Astrocyte (in vitro differentiated cells and primary cell): Measurements from ENCODE around the gene OR5B12. TPM values are rescaled to one million over a fixed set of nuclear protein-coding genes. Genes with fewer than 3 reads are reported as not detected.

Experiments
- DNase-seq: peaks from one replicate; pipeline ENCODE4 v3.0.0-alpha.2; 2010; ENCODE audit warnings: low read depth
- FAIRE-seq: peaks from 2 replicates; lab custom pipeline; 2011; peaks lifted over from hg19 to GRCh38; lab: Jason Lieb, UNC
- H2AFZ ChIP-seq: 2 replicates; pipeline ENCODE4 v1.6.0; 2012; ENCODE audit warnings: low read depth, low read length, inconsistent platforms
- H3K27ac ChIP-seq: 2 replicates; pipeline ENCODE4 v1.5.1; 2011; ENCODE audit warnings: low read depth, low read length, inconsistent platforms
- H3K27me3 ChIP-seq: 2 replicates; pipeline ENCODE4 v1.6.0; 2011; ENCODE audit warnings: low read length, inconsistent platforms; ENCODE audit not compliant: insufficient read depth
- H3K36me3 ChIP-seq: 2 replicates; pipeline ENCODE4 v1.5.1; 2011; ENCODE audit warnings: low read length, inconsistent platforms; ENCODE audit not compliant: insufficient read depth
- H3K4me1 ChIP-seq: 2 replicates; pipeline ENCODE4 v1.5.1; 2011; ENCODE audit warnings: low read length, inconsistent platforms; ENCODE audit not compliant: insufficient read depth
- H3K4me2 ChIP-seq: 2 replicates; pipeline ENCODE4 v1.6.0; 2012; ENCODE audit warnings: low read length, inconsistent platforms
- H3K4me3 ChIP-seq: 2 replicates; pipeline ENCODE4 v1.5.1; 2011; ENCODE audit warnings: low read depth, mild to moderate bottlenecking, low read length, inconsistent platforms; ENCODE audit not compliant: insufficient read depth
- H3K79me2 ChIP-seq: 2 replicates; pipeline ENCODE4 v1.6.0; 2012; ENCODE audit warnings: mild to moderate bottlenecking, low read length, inconsistent platforms; ENCODE audit not compliant: insufficient read depth
- H3K9ac ChIP-seq: 2 replicates; pipeline ENCODE4 v1.6.0; 2012; ENCODE audit warnings: mild to moderate bottlenecking, low read length, inconsistent platforms
- H3K9me3 ChIP-seq: 2 replicates; pipeline ENCODE4 v1.5.1; 2012; ENCODE audit warnings: low read depth, mild to moderate bottlenecking, low read length, inconsistent platforms; ENCODE audit not compliant: insufficient read depth
- H4K20me1 ChIP-seq: 2 replicates; pipeline ENCODE4 v1.6.0; 2012; ENCODE audit warnings: low read length, inconsistent platforms; ENCODE audit not compliant: insufficient read depth
- H3K27ac Mint-ChIP-seq: one replicate; pipeline ENCODE4 v1.8.0; 2021; ENCODE audit warnings: mild to moderate bottlenecking, mixed read lengths; ENCODE audit not compliant: unreplicated experiment
- H3K27me3 Mint-ChIP-seq: one replicate; pipeline ENCODE4 v1.8.0; 2021; ENCODE audit warnings: low read depth, mixed read lengths; ENCODE audit not compliant: unreplicated experiment
- H3K36me3 Mint-ChIP-seq: one replicate; pipeline ENCODE4 v1.8.0; 2021; ENCODE audit warnings: low read depth, mixed read lengths; ENCODE audit not compliant: unreplicated experiment
- H3K4me1 Mint-ChIP-seq: one replicate; pipeline ENCODE4 v1.8.0; 2021; ENCODE audit warnings: low read depth, mixed read lengths; ENCODE audit not compliant: unreplicated experiment
- H3K4me3 Mint-ChIP-seq: one replicate; pipeline ENCODE4 v1.8.0; 2021; ENCODE audit warnings: mild to moderate bottlenecking, moderate library complexity, mixed read lengths; ENCODE audit not compliant: unreplicated experiment
- H3K9me3 Mint-ChIP-seq: one replicate; pipeline ENCODE4 v1.8.0; 2021; ENCODE audit warnings: mild to moderate bottlenecking, mixed read lengths; ENCODE audit not compliant: unreplicated experiment
- EZH2 ChIP-seq: IDR thresholded peaks from 2 replicates; pipeline ENCODE4 v1.6.1; 2012; ENCODE audit warnings: mild to moderate bottlenecking, low read length, inconsistent platforms; ENCODE audit not compliant: insufficient read depth
- total RNA-seq: library from RNA; stranded (reverse); gene quantifications from 2 replicates; pipeline ENCODE4 v1.2.1, GENCODE V29; 2021
- TF ChIP-seq, protein P1 (sequence below): IDR thresholded peaks from 2 replicates; pipeline ENCODE4 v1.5.1; 2011; ENCODE audit warnings: low read depth, mild to moderate bottlenecking, inconsistent platforms, low read length, moderate library complexity; ENCODE audit not compliant: insufficient read depth

The OR5B12 gene
- total RNA-seq, 1 donor from 2014 or later, result not detected

DNA sequence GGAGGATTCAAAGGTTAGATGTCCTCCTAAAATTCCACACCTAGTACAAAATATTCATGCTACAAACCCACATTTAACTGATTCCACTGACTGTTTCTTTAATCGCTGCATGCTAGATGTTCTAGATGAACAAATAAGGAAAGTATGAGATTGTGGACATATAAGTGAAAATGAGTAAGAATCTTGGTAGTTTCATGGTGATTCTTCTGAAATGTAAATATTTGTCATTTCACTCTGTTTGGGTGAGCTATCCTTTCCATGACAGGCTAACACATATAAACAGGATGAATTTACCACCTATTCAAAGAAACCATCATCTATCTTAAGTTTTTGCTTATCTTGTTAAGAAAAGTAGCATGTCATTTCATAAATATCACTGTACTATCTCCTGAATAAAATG is 50.2 kb downstream of the OR5B12 start:
- H3K36me3 ChIP-seq, result no peaks in the 10 kb centered on the region
- FAIRE-seq (no peak), DNase-seq (peak; percentile 12)
- Mint-ChIP-seq H3K4me1 (peaks cover 30% of the 10 kb centered on the region), H3K27me3 (no peaks in the 10 kb centered on the region), H3K4me3 (no peak overlapping the region), H3K9me3 (peaks cover 12% of the 10 kb centered on the region), H3K36me3 (no peaks in the 10 kb centered on the region), H3K27ac (no peak overlapping the region)
- no peaks in the 10 kb centered on the region for H3K79me2 ChIP-seq
- no peak overlapping the region for H2AFZ ChIP-seq
- H3K9me3 ChIP-seq, result peaks cover 4% of the 10 kb centered on the region
- no peak overlapping the region for H3K4me3 ChIP-seq
- no peak overlapping the region for H3K4me2 ChIP-seq
- H3K4me1 ChIP-seq, result peaks cover 10% of the 10 kb centered on the region
- H4K20me1 ChIP-seq, result no peaks in the 10 kb centered on the region
- no peak for TF ChIP-seq EZH2
- TF ChIP-seq, protein P1, sequence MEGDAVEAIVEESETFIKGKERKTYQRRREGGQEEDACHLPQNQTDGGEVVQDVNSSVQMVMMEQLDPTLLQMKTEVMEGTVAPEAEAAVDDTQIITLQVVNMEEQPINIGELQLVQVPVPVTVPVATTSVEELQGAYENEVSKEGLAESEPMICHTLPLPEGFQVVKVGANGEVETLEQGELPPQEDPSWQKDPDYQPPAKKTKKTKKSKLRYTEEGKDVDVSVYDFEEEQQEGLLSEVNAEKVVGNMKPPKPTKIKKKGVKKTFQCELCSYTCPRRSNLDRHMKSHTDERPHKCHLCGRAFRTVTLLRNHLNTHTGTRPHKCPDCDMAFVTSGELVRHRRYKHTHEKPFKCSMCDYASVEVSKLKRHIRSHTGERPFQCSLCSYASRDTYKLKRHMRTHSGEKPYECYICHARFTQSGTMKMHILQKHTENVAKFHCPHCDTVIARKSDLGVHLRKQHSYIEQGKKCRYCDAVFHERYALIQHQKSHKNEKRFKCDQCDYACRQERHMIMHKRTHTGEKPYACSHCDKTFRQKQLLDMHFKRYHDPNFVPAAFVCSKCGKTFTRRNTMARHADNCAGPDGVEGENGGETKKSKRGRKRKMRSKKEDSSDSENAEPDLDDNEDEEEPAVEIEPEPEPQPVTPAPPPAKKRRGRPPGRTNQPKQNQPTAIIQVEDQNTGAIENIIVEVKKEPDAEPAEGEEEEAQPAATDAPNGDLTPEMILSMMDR, result no peak
- no peak overlapping the region for H3K9ac ChIP-seq
- H3K27me3 ChIP-seq, result no peaks in the 10 kb centered on the region
- H3K27ac ChIP-seq, result no peak overlapping the region

DNA sequence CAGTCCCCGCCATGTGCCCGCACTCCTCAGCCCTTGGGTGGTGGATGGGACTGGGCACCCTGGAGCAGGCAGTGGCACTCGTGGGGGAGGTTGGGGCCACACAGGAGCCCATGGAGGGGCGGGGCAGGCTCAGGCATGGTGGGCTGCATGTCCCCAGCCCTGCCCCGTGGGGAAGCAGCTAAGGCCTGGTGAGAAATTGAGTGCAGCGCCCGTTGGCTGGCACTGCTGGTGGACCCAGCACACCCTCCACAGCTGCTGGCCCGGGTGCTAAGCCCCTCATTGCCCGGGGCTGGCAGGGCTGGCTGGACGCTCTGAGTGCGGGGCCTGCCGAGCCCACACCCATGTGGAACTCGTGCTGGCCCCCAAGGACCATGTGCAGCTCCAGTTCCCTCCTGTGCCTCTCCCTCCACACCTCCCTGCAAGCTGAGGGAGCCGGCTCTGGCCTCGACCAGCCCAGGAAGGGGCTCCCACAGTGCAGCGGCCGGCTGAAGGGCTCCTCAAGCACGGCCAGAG is 51.4 kb downstream of the OR5B12 start:
- no peaks in the 10 kb centered on the region for H3K36me3 Mint-ChIP-seq
- H3K4me2 ChIP-seq, result no peak overlapping the region
- H3K27me3 ChIP-seq, result no peaks in the 10 kb centered on the region
- no peak overlapping the region for H3K27ac Mint-ChIP-seq
- peaks cover 10% of the 10 kb centered on the region for H3K4me1 ChIP-seq
- no peaks in the 10 kb centered on the region for H3K79me2 ChIP-seq
- no peaks in the 10 kb centered on the region for H4K20me1 ChIP-seq
- peaks cover 12% of the 10 kb centered on the region for H3K9me3 Mint-ChIP-seq
- no peak overlapping the region for H3K4me3 ChIP-seq
- TF ChIP-seq EZH2, result no peak
- TF ChIP-seq, protein P1, result no peak
- no peaks in the 10 kb centered on the region for H3K36me3 ChIP-seq
- no peak for DNase-seq
- peaks cover 4% of the 10 kb centered on the region for H3K9me3 ChIP-seq
- no peak overlapping the region for H3K4me3 Mint-ChIP-seq
- no peaks in the 10 kb centered on the region for H3K27me3 Mint-ChIP-seq
- H3K27ac ChIP-seq, result no peak overlapping the region
- H3K9ac ChIP-seq, result no peak overlapping the region
- peaks cover 28% of the 10 kb centered on the region for H3K4me1 Mint-ChIP-seq
- no peak for FAIRE-seq
- no peak overlapping the region for H2AFZ ChIP-seq

Other genes starting within 250 kb of the OR5B12 start
- not detected in 2 replicates for gene OR1S2, start 238.1 kb downstream of the OR5B12 start, total RNA-seq
- not detected in 2 replicates for gene OR1S1, start 229.5 kb downstream of the OR5B12 start, total RNA-seq
- not detected in 2 replicates for gene OR10Q1, start 213.3 kb downstream of the OR5B12 start, total RNA-seq
- not detected in 2 replicates for gene OR10W1, start 174.0 kb downstream of the OR5B12 start, total RNA-seq
- gene OR5B17, start 83.2 kb downstream of the OR5B12 start, total RNA-seq, result not detected in 2 replicates
- not detected in 2 replicates for gene OR5B3, start 35.4 kb downstream of the OR5B12 start, total RNA-seq
- not detected in 2 replicates for gene OR5B2, start 14.1 kb downstream of the OR5B12 start, total RNA-seq
- not detected in 2 replicates for gene OR5B21, start 65.9 kb upstream of the OR5B12 start, total RNA-seq
- gene LPXN, start 133.6 kb upstream of the OR5B12 start, total RNA-seq, result 3.6 and 3.7 TPM in 2 replicates
- 38.1 and 40.1 TPM in 2 replicates for gene ZFP91, start 136.8 kb upstream of the OR5B12 start, total RNA-seq
- gene CNTF, start 180.4 kb upstream of the OR5B12 start, total RNA-seq, result 1.4 and 1.7 TPM in 2 replicates